ENCODE data around the gene GGACT.

GGACT gene

DNA sequence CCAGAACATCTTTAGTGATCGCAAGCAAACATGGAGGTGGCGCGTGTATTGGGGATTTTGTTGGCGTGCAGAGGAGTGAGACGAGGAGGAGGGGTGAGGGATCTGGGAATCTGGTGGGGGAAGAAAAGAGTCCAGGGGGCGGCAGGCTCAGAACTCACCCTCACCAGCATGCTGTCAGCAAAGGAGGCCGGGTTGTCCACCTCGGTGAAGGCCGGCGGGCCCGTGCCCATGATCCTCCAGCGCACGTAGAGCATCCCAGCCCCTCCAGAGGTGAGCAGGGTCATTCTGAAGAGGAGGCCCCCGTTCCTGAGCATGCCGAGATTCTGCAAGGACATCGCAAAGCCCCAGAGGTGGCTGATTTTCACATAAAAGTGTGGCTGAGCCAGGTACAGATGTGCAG lies 48.8 kb upstream of the GGACT start:
- no peak overlapping the region for H3K4me3 ChIP-seq (ENCODE audit: low read depth, low read length)
- no peaks in the 10 kb centered on the region for H3K4me1 ChIP-seq (ENCODE audit: control insufficient read depth, insufficient read depth, low read length)
- no peak overlapping the region for H3K27ac ChIP-seq (ENCODE audit: extremely low read depth, low read depth, low read length)
- H3K9me3 ChIP-seq (ENCODE audit: control insufficient read depth, insufficient read depth, low read depth, low read length): no peaks in the 10 kb centered on the region
- POLR2A ChIA-PET: no interaction called here
- TF ChIP-seq, protein P1, sequence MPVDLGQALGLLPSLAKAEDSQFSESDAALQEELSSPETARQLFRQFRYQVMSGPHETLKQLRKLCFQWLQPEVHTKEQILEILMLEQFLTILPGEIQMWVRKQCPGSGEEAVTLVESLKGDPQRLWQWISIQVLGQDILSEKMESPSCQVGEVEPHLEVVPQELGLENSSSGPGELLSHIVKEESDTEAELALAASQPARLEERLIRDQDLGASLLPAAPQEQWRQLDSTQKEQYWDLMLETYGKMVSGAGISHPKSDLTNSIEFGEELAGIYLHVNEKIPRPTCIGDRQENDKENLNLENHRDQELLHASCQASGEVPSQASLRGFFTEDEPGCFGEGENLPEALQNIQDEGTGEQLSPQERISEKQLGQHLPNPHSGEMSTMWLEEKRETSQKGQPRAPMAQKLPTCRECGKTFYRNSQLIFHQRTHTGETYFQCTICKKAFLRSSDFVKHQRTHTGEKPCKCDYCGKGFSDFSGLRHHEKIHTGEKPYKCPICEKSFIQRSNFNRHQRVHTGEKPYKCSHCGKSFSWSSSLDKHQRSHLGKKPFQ (tag by site-specific recombination; IDR thresholded peaks at IDR 0.05): no peak
- CTCF ChIA-PET: no interaction called here
- peaks cover 0 to 47% of the 10 kb centered on the region in 2 experiments; a peak in 2 of 3 replicates for H3K36me3 ChIP-seq (ENCODE audit: control insufficient read depth in 2 of 2, insufficient read depth in 1 of 2, low read length in 2 of 2)

DNA sequence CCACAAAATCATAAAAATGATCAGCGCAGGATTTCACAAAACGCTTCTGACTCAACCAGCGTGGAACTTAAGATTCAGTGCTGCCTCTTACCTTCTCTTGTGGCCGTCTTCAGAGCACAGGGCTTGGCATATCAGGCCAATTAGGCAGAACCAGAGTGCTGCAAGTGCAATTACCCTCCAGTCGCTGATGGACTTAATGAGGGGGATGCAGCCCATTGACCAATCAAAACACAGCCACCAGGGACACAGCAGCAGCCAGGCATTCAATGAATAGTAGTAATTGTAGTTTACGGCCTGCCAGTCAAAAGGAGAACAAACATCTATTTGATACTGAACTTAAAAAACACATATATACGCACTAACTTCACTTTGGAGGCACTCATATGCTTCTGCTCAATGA lies 47.9 kb upstream of the GGACT start:
- ChIA-PET CTCF (no interaction called here), POLR2A (no interaction called here)
- Histone ChIP-seq H3K36me3 (ENCODE audit: control insufficient read depth in 2 of 2, insufficient read depth in 1 of 2, low read length in 2 of 2) (peaks cover 0 to 43% of the 10 kb centered on the region in 2 experiments; a peak in 2 of 3 replicates), H3K27ac (ENCODE audit: extremely low read depth, low read depth, low read length) (no peak overlapping the region), H3K4me1 (ENCODE audit: control insufficient read depth, insufficient read depth, low read length) (no peaks in the 10 kb centered on the region), H3K9me3 (ENCODE audit: control insufficient read depth, insufficient read depth, low read depth, low read length) (no peaks in the 10 kb centered on the region), H3K4me3 (ENCODE audit: low read depth, low read length) (no peak overlapping the region)
- TF ChIP-seq BCL11A (tag by site-specific recombination; IDR thresholded peaks at IDR 0.05; ENCODE audit: low read depth) (no peak), ZNF10 (tag by site-specific recombination; IDR thresholded peaks at IDR 0.05) (no peak), ZNF837 (tag by site-specific recombination; IDR thresholded peaks at IDR 0.05) (no peak), REPIN1 (tag by site-specific recombination; IDR thresholded peaks at IDR 0.05; ENCODE audit: low read depth) (no peak), ZNF785 (tag by site-specific recombination; IDR thresholded peaks at IDR 0.05) (no peak), EGR2 (tag by site-specific recombination; IDR thresholded peaks at IDR 0.05; ENCODE audit: low read depth) (no peak), ZBTB17 (tag by site-specific recombination; IDR thresholded peaks at IDR 0.05) (no peak), SP2 (tag by site-specific recombination; IDR thresholded peaks at IDR 0.05) (no peak), ZNF146 (tag by site-specific recombination; IDR thresholded peaks at IDR 0.05) (no peak), ZNF248 (tag by site-specific recombination; IDR thresholded peaks at IDR 0.05) (no peak), GFI1B (tag by site-specific recombination; IDR thresholded peaks at IDR 0.05) (no peak)

DNA sequence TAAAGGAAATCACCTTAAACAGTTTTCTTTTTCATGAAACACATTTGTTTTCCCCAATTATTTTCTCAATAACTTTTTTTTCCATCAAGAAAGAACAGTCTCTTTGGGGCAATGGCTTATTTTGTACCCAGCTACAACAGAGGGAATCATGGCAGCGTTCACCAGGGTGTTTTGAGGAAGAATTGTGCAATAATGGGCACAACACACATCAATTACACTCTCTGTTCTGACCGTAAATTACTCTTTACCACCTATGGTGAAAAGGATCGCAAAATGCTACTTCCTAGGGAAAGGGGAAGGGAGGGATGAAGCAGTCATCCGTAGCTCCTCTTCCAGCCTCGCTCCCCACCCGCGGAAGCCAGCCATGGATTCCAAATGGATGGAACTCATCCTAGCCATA lies 47.4 kb upstream of the GGACT start:
- Histone ChIP-seq H3K4me3 (ENCODE audit: low read depth, low read length) (no peak overlapping the region), H3K9me3 (ENCODE audit: control insufficient read depth, insufficient read depth, low read depth, low read length) (no peaks in the 10 kb centered on the region), H3K4me1 (ENCODE audit: control insufficient read depth, insufficient read depth, low read length) (no peaks in the 10 kb centered on the region), H3K36me3 (ENCODE audit: control insufficient read depth in 2 of 2, insufficient read depth in 1 of 2, low read length in 2 of 2) (peaks cover 0 to 43% of the 10 kb centered on the region in 2 experiments; a peak in 2 of 3 replicates), H3K27ac (ENCODE audit: extremely low read depth, low read depth, low read length) (no peak overlapping the region)
- POLR2A ChIA-PET: no interaction called here
- CTCF ChIA-PET: no interaction called here
- no peak for TF ChIP-seq ZNF660 (tag by site-specific recombination; IDR thresholded peaks at IDR 0.05)
- TF ChIP-seq ZNF223 (tag by site-specific recombination; IDR thresholded peaks at IDR 0.05): no peak
- TF ChIP-seq ZBTB1 (tag by site-specific recombination; IDR thresholded peaks at IDR 0.05): no peak
- TF ChIP-seq KLF8 (tag by site-specific recombination; IDR thresholded peaks at IDR 0.05): no peak

DNA sequence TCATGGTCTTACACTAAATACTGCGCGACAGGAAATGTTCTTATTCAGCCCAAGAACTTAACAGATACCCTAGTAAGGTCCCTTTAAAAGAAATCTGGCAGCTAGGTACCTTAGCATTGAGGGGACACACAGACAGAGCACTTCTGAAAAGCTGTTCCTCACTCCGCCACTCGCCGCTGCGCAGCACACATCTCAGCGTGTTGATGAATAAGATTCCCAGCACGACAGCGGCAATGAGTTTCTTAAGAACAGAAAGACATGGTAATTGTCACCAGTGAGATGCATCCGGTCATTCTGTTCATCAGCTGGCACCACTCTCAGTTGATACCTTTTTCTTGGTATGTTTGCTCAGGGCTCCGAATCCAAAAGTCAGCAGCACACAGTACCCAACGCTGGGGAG lies 46.1 kb upstream of the GGACT start:
- Histone ChIP-seq H3K9me3 (ENCODE audit: control insufficient read depth, insufficient read depth, low read depth, low read length) (no peaks in the 10 kb centered on the region), H3K36me3 (ENCODE audit: control insufficient read depth in 2 of 2, insufficient read depth in 1 of 2, low read length in 2 of 2) (peaks cover 0 to 49% of the 10 kb centered on the region in 2 experiments; a peak in 2 of 3 replicates), H3K4me3 (ENCODE audit: low read depth, low read length) (no peak overlapping the region), H3K27ac (ENCODE audit: extremely low read depth, low read depth, low read length) (no peak overlapping the region), H3K4me1 (ENCODE audit: control insufficient read depth, insufficient read depth, low read length) (no peaks in the 10 kb centered on the region)
- ChIA-PET POLR2A (no interaction called here), CTCF (interaction anchor here (0.6 kb wide), 1 partner anchor 984 kb away, joined by 3 read pairs; no protein-coding TSS in a partner anchor)
- TF ChIP-seq ZNF701 (tag by site-specific recombination; IDR thresholded peaks at IDR 0.05): no peak
